GM18861 (cell line): ENCODE measurements around the gene COMMD4.

ENCODE experiments used
- ATAC-seq: cut with Tn5 transposase; IDR thresholded peaks from one replicate; pipeline ENCODE4 v1.9.1; 2021; ENCODE audit not compliant: unreplicated experiment

Gene COMMD4

DNA sequence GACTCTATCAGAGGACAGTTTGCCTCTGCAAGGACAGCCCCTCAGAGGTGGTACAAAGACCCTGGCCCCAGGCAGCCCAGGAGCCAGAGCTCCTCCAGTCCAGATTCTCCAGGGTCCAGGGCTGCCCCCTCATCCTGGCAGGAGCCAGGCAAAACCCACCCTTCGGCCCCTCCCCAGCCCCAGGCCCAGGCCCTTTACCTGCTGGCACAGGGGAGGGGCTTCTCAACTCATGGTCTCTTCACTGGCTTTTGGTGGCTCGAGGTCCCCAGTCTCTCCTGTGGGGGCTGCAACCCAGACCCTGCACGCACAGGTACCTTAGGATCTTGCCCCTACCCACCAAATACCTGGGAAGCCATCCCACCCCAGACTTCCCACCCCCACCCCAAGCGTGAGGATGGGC lies 19.5 kb downstream of the COMMD4 start:
- ATAC-seq: no peak

DNA sequence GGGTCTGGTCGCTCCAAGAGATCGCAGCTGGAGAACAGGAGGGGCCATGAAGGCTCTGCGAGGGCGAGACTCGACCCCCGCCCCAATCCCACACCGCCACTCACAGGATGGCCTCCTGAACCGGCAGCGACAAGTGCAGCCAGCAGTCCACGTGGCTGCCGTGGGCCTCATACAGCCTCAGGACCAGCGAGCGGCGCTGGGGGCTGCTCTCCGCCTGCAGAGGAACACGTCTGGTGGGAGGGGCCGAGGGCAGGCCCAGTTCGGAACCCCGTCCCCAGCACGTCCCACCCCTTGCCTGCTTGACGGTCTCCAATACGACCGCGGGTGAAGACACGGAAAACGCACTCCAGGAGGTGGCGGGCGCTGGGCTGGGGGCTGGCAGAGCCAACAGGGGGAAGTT lies 20.1 kb downstream of the COMMD4 start:
- no peak for ATAC-seq

DNA sequence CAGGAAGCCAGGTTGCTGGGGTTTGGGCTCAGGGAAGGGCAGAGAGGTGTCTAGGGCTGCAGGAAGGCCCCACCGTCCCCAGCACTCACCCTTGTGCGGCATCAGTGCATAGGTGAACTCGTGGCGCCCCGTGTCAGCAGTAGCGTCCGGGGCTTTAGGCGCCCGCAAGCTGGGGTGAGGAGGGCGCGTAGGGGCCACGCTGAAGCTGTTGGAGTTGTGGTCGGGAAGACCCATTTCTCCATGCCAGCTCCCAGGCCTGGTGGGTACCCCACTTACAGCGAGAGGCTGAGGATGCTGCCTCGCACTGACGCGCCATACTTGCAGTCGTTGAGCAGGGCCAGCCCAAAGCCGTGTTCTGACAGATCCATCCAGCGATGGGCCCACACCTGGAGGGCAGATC lies 20.7 kb downstream of the COMMD4 start:
- ATAC-seq: no peak

DNA sequence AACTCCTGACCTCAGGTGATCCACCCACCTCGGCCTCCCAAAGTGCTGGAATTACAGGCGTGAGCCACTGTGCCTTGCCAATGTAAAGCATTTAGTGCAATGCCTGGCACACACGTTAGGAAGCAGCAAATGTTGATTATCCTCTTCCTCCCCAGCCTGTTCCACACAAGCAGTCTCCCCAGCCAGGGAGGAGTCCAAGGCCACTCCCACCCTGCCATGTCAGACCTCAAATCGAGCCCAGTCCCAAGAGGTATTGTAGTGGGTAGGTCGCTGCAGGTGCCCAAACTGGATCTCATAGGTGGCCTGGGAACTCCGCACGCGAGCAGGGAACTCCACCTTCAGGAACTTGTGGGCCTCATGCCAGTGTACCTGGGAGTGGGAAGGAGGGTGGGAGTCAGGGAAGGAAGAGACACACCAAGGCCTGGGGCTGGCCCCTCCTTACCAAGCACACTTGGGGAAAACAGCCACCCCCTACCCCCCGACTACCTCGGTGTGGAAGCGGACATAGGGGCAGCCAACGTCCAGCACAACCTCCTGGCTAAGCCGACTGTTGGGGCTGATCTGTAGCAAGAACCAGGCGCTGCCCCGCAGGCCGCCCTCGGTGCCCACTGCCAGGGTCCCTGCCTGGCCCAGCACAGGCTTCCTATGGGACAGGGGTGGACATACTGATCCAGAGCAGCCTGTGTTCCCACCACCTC lies 22.3 kb downstream of the COMMD4 start:
- no peak for ATAC-seq

DNA sequence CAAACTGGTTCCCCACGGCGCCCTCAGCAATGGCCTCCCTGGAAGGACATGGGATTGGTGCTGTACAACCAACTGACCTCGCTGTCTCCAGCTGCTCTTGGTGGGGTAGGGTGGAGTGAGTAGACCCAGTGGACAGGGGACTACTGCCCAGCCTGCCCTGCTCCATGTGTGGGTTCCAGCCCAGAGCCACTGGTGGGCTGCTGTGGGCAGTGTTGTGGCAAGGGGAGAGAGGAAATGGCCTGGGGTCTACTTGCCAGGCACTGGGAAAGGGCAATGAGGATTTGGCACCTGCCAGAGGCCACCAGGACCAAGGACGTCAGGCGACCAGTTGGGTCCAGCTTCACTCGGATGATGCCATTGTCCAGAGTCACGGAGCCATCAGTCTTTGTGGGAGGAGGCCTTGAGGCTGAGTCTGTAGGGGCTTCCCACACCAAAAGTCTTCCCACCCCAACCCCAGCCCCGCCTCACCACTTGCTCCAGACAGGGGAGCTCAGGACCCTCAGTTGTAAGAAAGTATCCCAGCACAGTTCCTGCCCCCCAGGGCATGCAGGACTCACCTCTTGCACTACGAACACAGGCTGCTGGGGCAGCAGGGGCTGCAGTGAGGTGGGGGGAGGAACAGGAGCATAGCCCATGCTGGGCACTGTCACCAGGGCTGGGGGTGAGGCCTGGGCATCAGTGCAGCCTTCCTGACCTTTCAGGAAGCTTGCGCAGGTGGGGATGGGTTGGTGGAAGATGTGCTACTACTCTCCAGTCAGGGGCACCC lies 23.1 kb downstream of the COMMD4 start:
- no peak for ATAC-seq

DNA sequence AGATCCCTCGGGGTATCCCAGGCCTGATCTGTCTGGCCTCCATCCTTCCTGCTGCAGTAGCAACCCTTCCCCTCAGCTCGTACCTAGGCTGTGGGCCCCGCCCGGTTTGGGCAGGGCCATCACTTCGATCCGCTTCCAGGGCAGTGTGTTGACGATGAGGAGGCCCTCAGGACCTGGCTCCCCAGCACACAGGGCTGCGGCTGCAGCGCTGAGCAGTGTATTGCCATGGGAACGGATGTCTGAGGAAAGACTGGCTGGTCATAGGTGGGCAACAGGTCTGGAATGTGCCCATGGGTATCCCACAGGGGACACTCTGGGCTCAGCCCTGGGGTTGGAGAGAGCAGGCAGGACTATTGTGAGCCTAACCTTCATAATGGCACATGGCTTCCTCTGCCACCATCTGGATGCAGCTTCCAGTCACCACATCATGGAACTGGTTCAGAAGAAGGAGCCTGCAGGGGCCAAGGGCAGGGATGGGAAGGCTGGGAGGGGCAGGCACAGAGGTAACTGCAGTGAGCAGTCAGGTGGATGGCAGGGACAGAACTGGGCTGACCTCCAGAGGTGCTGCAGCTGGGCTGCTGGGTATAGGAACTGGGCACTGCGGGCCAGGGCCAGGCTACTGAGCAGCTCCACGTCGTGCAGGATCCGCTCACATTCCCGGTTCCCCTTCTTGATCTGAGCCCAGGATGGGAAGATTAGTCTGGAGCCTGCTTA lies 23.8 kb downstream of the COMMD4 start:
- ATAC-seq: no peak

DNA sequence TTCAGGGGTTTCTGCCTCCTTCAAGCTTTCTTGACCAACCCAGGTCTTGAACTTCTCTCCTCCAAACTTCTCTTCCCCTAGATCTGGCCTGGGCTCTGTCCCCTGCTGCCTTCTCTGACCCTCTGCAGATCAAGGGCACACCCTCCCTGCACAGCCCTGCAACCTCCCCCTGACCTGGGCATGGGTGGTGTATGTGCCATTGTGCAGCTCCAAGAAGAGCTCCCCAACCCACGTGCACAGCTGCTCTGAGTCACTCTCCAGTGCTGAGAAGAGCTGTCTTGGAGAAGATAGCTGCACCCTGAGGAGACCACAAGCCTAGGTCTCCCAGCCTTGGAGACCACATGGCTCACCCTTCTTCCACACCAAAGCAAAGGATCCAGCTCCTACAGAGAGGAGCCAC lies 24.5 kb downstream of the COMMD4 start:
- ATAC-seq: no peak

DNA sequence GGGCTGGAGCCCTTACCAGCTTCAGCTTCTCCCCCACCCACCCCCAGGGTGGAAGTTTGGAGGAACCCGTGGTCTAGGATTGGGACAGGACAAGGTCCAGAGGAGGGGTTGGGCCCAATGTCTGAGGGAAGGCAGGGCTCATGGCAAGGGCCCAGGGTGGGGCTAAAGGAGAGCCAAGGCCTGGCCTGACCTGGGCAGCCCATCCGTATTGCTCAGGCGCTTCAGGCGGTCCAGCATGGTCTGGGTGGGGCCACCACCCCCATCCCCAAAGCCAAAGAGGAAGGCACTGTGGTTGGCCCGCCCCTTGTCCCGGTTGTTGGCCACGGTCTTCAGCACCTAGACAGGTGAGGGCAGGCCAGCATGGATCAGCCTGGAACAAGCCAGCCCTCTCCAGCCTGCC lies 25.0 kb downstream of the COMMD4 start:
- ATAC-seq: no peak

DNA sequence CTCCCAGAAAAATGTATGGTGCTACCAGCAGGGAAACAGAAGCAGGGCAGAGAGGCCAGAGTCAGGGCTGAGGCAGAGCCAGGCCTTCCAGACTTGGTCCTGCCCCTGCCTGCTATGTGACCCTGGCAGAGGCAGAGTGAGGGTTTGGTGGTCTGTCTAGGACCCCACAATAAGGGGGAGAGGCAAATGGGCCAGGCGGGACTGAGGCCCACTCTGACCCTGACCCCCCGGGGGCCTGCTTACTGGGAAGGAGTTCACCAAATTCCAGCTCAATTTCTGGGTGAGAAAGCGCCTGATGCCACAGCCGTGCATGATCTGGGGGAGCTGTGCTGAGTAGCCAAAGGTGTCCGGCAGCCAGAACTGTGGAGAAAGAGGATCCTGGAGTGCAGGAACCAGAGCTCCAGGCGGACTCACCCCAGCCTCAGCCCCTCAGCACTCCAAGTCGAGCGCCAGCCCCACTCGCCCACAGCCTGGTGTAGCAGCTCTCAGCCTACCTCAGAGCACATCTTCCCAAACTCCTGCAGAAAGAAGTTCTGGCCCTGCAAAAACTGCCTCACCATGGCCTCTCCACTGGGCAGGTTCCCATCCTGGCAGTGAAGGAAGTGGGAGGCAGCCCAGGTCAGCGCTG lies 25.6 kb downstream of the COMMD4 start:
- no peak for ATAC-seq

DNA sequence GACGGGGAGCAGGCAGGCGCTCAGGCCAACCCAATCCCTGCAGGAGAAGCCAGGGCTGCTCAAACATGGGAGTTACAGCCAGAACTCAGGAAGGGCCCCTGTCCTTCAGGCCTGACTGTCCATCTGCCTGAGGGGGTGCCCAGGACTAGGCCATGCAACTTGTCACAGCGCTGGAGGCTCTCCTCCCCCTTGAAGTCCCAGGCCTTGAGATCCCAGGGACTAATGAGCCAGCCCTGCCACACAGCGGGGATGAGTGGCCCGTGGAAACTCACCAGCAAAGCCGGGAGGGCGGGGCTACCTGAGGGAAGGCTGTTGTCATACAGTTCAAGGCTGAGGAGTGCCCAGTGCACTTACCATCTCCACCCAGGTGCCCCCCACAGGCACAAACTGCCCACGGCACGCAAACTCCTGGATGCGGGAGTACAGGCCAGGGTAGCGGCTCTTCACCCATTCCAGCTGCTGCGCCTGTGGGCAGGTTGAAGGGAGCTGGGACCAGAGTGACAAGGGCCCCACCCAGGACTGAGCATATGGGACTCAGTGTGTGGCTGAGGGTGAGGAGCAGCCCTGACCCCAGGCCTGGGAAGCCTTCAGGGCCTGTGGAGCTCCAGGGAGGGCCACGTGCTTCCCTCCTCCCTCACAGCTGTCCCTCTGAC lies 26.3 kb downstream of the COMMD4 start:
- no peak for ATAC-seq

DNA sequence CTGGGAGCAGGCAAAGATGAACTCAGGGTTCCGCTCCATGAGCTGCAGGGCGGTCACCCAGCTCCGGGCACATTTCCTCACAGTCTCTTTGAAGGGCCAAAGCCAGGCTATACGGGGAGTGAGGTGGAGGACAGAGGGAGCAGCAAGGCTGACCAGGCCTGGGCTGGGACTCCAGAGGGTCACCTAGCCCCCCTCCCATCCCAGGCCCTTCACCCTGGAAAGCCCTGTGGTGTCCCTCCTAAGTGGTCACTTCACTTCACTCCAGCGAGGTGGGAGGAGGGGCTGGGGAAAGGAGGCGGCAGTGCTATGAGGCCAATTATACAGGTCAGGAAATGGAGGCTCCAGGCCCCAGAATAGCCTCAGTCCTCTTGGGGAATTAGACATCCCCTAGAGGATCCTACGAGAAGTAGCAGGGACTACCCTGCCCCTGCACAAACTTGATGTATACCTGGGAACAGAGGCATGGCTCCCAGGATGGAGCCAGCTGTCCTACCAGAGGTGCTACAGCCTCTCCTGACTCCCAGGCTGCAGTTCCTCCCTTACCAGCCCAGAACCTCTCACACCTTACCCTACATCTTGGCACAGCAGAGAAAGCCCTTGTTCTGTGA lies 26.9 kb downstream of the COMMD4 start:
- ATAC-seq: no peak

DNA sequence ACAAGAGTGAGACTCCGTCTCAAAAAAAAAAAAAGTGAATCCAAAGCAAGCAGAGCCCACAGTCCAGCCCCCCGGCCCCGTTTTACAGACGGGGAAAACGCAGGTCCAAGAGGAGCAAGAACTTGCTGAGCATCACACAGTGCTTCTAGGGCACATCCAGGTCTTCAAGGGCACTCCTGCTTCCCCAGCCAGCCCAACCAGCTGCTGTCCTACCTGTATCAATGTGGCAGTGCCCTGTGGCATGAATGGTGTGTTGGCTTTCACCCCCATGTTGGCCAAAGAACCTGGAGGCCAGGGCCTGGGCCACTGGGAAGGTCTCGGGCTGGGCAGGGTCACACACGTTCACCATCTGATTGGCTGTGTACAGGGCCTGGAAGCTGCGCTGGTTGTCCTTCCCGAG lies 27.9 kb downstream of the COMMD4 start:
- ATAC-seq: no peak

DNA sequence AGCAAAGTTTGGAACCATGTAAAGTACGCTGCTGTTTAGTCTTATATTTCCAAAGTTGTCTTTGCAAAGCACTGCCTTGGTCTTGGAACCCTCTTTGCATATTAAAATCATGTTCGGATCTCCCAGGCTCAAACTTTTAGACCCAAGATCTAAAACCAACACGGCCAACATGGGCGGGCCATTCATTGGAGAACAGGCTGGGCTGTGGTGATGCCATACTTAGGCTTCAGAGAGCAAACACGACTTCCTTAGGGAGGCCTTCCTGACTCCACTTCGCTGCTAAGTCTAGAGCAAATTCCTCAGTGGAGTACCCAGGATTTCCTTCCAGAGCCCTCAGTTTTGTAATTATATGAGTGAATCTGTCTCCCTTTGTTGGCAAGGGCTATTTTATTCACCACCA lies 29.0 kb downstream of the COMMD4 start:
- no peak for ATAC-seq

DNA sequence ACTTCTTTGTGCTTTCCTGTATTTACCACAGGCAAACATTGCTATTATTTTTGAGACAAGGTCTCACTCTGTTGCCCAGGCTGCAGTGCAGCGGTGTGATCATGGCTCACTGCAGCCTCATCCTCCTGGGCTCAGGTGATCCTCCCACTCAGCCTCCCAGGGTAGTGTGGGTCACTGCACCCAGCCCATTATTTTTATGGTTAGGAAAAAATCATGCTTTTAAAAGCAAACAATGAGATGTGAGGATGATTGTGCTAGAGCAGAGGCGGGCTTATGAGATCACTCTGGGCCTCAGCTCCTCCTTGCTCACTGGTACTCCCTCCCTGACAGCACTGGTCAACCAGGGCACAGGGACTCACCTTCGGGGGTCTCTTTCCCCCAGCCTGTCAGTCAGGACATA lies 30.3 kb downstream of the COMMD4 start:
- no peak for ATAC-seq

DNA sequence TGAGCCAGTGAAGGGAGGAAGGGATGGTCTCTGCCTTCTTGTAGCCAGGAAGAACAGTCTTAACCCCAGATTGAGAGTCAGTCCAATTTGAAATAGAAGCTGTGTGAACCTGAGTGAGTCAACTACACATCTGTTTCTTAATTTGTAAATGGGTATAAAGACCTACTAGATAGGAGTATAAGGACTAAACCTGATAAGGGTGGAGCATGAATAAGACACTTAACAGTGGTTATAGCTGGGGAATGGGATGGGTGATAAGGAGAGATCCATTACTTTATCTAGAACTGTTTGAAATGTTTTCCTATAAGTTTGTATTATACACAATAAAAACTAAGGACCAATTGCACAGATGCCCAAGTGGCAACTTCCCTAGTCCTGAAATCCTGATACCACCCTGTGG lies 31.1 kb downstream of the COMMD4 start:
- no peak for ATAC-seq

DNA sequence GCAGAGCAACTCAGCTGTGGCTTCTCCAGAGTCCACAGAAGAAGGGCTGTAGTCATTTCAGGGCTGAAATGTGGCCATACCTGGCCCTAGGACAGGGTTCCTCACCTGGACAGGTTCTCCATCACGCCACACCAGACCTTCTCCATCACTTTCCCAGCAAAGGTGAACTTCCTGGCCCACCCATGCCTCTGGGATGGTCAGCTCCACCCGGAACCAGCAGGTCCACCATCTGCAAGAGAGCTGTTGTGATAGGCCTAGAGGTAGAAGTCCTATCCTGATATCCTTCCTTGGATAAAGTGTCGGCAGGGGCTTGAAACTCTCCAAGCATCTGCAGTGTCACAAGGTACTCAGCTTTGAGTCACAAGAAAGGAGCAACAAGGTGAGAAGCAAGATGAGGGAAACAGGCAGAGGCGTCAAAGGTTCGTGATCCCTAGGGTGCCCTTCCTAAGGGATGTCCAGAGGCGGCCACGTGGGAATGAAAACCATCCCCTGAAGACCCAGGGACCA lies 31.6 kb downstream of the COMMD4 start:
- no peak for ATAC-seq

DNA sequence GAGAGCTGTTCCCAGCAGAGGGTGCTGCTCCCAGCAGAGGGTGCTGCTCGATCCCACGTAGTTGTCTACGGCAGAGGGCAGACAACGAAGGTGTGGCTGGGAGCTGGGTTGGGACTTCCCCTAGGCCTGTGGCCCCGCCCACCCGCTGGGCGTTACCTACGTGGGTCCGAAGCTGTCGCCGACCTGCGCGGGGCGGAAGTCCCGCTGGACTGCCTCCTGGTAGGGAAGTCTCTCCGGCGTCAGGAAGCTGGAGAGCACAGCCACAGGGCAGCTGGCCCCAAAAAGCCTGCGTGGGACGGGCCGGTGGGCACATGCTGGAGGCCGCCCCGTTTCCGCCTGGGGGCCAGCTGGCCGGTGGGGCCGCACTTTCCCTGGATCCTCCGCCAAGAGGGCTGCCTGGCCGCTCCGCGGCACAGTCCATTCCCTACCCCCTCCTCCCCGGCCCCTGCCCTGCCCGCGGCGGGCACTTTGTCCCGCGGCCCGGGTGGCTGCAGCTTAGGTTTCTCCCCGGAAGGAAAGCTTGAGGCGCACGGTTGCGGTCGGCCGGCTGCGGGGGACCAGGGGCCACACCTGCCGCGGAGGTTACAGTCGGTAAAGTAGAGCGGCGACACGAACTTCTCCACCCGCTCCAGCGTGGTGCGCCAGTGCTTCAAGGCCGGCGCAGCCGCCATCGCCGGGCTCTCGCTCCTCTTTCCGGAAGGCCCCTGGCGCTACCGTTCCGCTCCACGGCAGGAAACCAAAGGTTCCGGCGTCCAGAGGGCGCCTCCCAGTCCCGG lies 32.2 kb downstream of the COMMD4 start, which contains the start of gene MAN2C1:
TSS of gene MAN2C1 (minus strand) at position 695 of the 776 bp plus-strand sequence. CDS start at position 671, 24 bp downstream.
- ATAC-seq: peak; percentile 77

DNA sequence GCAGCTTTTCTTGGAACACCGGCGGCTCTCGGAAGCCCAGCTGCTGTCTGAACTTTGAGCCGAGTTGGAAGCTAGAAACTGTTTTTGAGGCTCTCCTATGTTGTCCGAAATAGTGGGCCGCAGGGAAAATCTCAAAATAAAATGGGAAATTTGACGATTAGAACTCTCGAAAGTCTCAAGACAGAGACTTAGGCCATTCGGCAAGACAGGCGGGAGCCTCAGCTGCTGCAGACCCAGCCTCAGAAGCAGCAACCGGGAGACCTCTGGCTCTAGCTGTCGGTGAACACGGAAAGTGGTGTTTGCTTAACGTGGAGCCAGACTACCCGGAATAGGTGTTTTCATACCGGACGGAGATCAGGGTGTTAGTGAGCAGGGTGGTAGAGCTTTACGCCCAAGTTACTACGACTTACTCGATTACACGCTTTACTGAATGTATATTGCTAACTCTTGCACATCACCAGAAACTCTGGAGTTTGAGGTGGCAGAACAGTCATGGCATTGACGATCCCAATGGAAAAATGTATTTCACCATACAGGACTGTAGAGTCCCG lies 32.9 kb downstream of the COMMD4 start:
- peak; percentile 2 for ATAC-seq

DNA sequence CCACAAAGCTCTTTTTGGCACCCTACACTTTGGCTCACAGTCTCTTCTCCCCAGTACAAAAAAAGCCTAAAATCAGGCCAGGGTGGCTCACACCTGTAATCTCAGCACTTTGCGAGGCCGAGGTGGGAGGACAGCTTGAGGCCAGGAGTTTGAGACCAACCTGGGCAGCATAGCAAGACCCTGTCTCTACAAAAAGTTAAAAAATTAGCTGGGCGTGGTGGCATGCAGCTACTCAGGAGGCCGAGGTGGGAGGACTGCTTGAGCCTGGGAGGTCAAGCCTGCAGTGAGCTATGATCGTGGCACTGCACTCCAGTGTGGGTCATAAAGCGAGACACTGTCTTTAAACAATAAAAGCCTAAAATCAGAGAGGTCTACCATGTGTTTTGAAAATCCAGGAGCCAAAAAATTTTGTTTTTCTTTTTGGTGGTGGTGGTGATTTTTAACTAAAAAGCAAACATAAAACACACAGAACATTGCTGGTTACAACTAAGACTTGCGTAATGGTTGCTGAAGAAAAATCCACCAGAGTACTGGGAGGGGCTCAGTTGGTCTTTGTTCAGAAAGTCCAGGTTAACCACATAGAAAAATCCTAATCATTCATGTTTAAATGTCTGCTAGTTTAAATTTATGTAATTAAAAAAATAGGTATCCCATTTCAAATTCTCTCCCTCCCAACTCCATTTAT lies 34.2 kb downstream of the COMMD4 start:
- no peak for ATAC-seq
